GM12878 (cell line): ENCODE data around the gene APCDD1L. TPM values are rescaled to one million over a fixed set of nuclear protein-coding genes. Genes with fewer than 3 reads are reported as not detected.

Experiments used
- ATAC-seq: fragments of 200-7000 bp; cut with Tn5 transposase; 3 replicates; pipeline ENCODE4 v1.9.1; 2020; ENCODE audit warnings: mild to moderate bottlenecking, moderate library complexity
- BruUV-seq: library from RNA; stranded (reverse); fragments of 400-500 nt; replicated peaks from 2 replicates; lab custom pipeline; 2021; lab: Mats Ljungman, UMichigan
- CTCF ChIA-PET: fragments of 300-600 bp; sonication (Branson Sonifier 250); formaldehyde crosslinking; extraction: SDS; loops from one replicate; lab custom pipeline; 2021; ENCODE audit warnings: inconsistent platforms; lab: Yijun Ruan, JAX
- POLR2A ChIA-PET: fragments of 350-600 bp; formaldehyde crosslinking; extraction: SDS; loops from one replicate; lab custom pipeline; 2021; ENCODE audit warnings: inconsistent platforms; lab: Charles Lee
- RAD21 ChIA-PET: fragments of 300-600 bp; sonication (Branson Sonifier 250); formaldehyde crosslinking; loops from one replicate; lab custom pipeline; 2023; ENCODE audit warnings: antibody characterized with exemption; ENCODE audit not compliant: unreplicated experiment; lab: Charles Lee
- SMC1A ChIA-PET: fragments of 300-600 bp; sonication (Branson Sonifier 250); formaldehyde crosslinking; loops from one replicate; lab custom pipeline; 2023; ENCODE audit not compliant: unreplicated experiment, uncharacterized antibody; lab: Charles Lee
- DNase-seq: peaks from one replicate; pipeline ENCODE4 v3.0.0-alpha.2; 2011; ENCODE audit warnings: low read depth, low spot score
- FAIRE-seq: peaks from 3 replicates; lab custom pipeline; 2011; peaks lifted over from hg19 to GRCh38; lab: Jason Lieb, UNC
- H2AFZ ChIP-seq: 2 replicates; pipeline ENCODE4 v1.6.0; 2011; ENCODE audit warnings: low read depth, low read length, control low read depth; ENCODE audit not compliant: control insufficient read depth
- H3K27ac ChIP-seq: 2 replicates; pipeline ENCODE4 v1.5.1; 2011; ENCODE audit warnings: control low read depth; ENCODE audit not compliant: control insufficient read depth, insufficient read depth
- H3K27me3 ChIP-seq, 2 experiments: replicated peaks in 1 of 2; 2 replicates each; pipeline versions ENCODE4 v1.6.0 to v1.6.1; 2011; ENCODE audit warnings: low read length in 1 of 2; ENCODE audit not compliant: control insufficient read depth in 2 of 2, insufficient read depth in 2 of 2
- H3K36me3 ChIP-seq, 2 experiments: 2 replicates each; pipeline ENCODE4 v1.5.1; 2011; ENCODE audit warnings: low read length in 1 of 2; ENCODE audit not compliant: control insufficient read depth in 2 of 2, insufficient read depth in 2 of 2
- H3K4me1 ChIP-seq: 2 replicates; pipeline ENCODE4 v1.6.1; 2011; ENCODE audit warnings: mild to moderate bottlenecking, low read length, moderate library complexity, mixed read lengths; ENCODE audit not compliant: control insufficient read depth, insufficient read depth
- H3K4me2 ChIP-seq: 2 replicates; pipeline ENCODE4 v1.6.0; 2011; ENCODE audit warnings: control low read depth; ENCODE audit not compliant: control insufficient read depth, insufficient read depth
- H3K4me3 ChIP-seq: fragments of 200-600 bp; sonication (generic); 2 replicates; pipeline ENCODE4 v1.5.1; 2016
- H3K79me2 ChIP-seq: 2 replicates; pipeline ENCODE4 v1.6.0; 2011; ENCODE audit warnings: low read length; ENCODE audit not compliant: control insufficient read depth, insufficient read depth
- H3K9ac ChIP-seq: 2 replicates; pipeline ENCODE4 v1.8.0; 2011; ENCODE audit warnings: low read length, control low read depth, mixed read lengths; ENCODE audit not compliant: control insufficient read depth, insufficient read depth
- H3K9me3 ChIP-seq: replicated peaks from 3 replicates; pipeline ENCODE4 v1.5.1; 2011; ENCODE audit warnings: mild to moderate bottlenecking, low read length; ENCODE audit not compliant: control insufficient read depth, insufficient read depth
- H4K20me1 ChIP-seq: 2 replicates; pipeline ENCODE4 v1.6.0; 2011; ENCODE audit not compliant: control insufficient read depth, insufficient read depth
- HDGF ChIP-seq: fragments of 450-650 bp; IDR thresholded peaks from 2 replicates; pipeline ENCODE4 v1.6.1; 2016; ENCODE audit warnings: antibody characterized with exemption
- PAX8 ChIP-seq: fragments of 450-650 bp; IDR thresholded peaks from 2 replicates; pipeline ENCODE4 v1.6.1; 2017; ENCODE audit warnings: mild to moderate bottlenecking, moderate library complexity
- PML ChIP-seq: IDR thresholded peaks from 2 replicates; pipeline ENCODE4 v1.6.1; 2012; ENCODE audit warnings: low read length, inconsistent platforms
- POLR2AphosphoS2 ChIP-seq: IDR thresholded peaks from 2 replicates; pipeline ENCODE4 v1.6.1; 2011; ENCODE audit warnings: low read depth, mild to moderate bottlenecking, low read length, improper control_type of control experiment, moderate library complexity
- RB1 ChIP-seq: fragments of 450-650 bp; formaldehyde crosslinking; IDR thresholded peaks from 2 replicates; pipeline ENCODE4 v1.6.1; 2017; ENCODE audit warnings: mild to moderate bottlenecking, borderline replicate concordance
- SREBF2 ChIP-seq: IDR thresholded peaks from 2 replicates; pipeline ENCODE4 v1.6.1; 2012; ENCODE audit warnings: mild to moderate bottlenecking, low read length
- ZNF207 ChIP-seq: fragments of 450-650 bp; IDR thresholded peaks from 2 replicates; pipeline ENCODE4 v1.6.1; 2014; ENCODE audit warnings: antibody characterized with exemption, mild to moderate bottlenecking, borderline replicate concordance
- ZNF384 ChIP-seq: IDR thresholded peaks from 2 replicates; pipeline ENCODE4 v1.6.1; 2012; ENCODE audit warnings: low read depth, mild to moderate bottlenecking, low read length, improper control_type of control experiment, borderline replicate concordance
- ZSCAN29 ChIP-seq: fragments of 450-650 bp; IDR thresholded peaks from 2 replicates; pipeline ENCODE4 v1.6.1; 2017; ENCODE audit warnings: mild to moderate bottlenecking, moderate library complexity
- WGBS: methylation state at CpG from one replicate; pipeline ENCODE4 v1.1.6; 2016; ENCODE audit warnings: low lambda C conversion rate; ENCODE audit not compliant: insufficient replicate concordance, insufficient coverage; ENCODE audit errors: missing lambda C conversion rate; 5-methylcytosine and 5-hydroxymethylcytosine counted together
- in situ Hi-C: fragments of 300-500 bp; cut with MboI; formaldehyde crosslinking; loops from 9 replicates; pipeline ENCODE4 v1.14.3; 2018; ENCODE audit warnings: mixed read lengths
- intact Hi-C: fragments of 100-400 bp; cut with micrococcal nuclease; formaldehyde crosslinking; loops from one replicate; pipeline ENCODE4 v1.14.2; 2022; ENCODE audit not compliant: unreplicated experiment
- polyA plus RNA-seq, 11 experiments: library from polyadenylated mRNA; depleted of rRNA in 4 of 11; unstranded in 6 of 11; stranded (reverse) in 5 of 11; fragments of >200 nt; fragmentation: Nextera tagmentation in 4 of 11; fragmentation: Illumina TruSeq in 1 of 11; extraction: Ambion mirVana in 4 of 11; extraction: Trizol in 1 of 11; gene quantifications; 1 replicate in 1 of 11; 2 replicates in 10 of 11; pipeline versions ENCODE4 v1.2.1 to v1.2.3, GENCODE V29; 2011 to 2016; ENCODE audit warnings: inconsistent platforms in 2 of 11, missing spikeins in 2 of 11, low read depth in 1 of 11
- total RNA-seq, 4 experiments: library from RNA; depleted of rRNA in 3 of 4; stranded (reverse); fragments of >200 nt in 3 of 4; fragmentation: Illumina TruSeq in 1 of 4; extraction: Trizol in 1 of 4; gene quantifications; 2 replicates each; pipeline versions ENCODE4 v1.2.1 to v1.2.3, GENCODE V29; 2013 to 2021
- TF ChIP-seq, protein P1 (sequence below): IDR thresholded peaks from 2 replicates; pipeline ENCODE4 v1.6.1; 2011; ENCODE audit warnings: low read depth, low read length, improper control_type of control experiment, borderline replicate concordance

The APCDD1L gene
- total and polyA plus RNA-seq, 10 of the 15 experiments (the other 5 are each of a cell fraction or from before 2014, with no cell fraction given) = 0.14 to 0.50 TPM; not detected in 8

DNA sequence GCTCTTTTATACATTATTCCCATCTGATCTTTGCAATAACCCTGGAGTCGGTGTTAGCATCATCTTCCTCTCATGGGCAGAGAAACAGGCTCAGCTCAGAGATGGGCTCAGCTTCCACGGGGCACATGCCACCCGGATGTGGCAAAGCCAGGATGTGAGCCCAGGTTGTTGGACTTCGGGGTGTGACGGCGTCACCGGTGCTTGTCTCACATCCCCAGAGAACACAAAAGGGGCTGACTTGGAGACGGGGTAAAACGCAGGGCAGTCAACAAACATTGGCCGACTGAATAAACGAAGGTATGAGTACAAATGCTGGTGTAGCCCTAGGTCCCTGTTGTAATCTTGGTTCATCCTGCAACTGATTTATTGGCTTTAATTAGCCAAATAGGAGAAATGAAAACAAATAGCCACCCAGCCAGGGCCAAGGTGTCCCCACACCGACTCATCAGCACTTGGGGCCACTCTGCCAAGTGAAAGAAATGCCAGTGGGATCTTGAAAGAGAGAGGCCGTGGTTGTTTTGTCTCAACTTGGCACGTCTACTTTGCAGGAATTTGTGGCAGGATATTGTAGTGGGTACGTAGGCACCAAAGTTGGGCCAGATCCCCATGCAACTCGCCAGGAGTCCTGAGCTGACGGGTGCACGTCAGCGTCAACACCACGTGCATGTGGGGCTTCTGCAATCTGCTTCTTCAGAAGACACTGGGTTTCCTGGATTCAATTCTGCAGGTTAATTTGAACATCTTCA, 42.8 kb downstream of the APCDD1L start:
- ATAC-seq = no peak
- intact Hi-C loops (no loop called here), in situ Hi-C loops (loop anchor here (5.0 to 25.0 kb wide), 3 partner anchors 50 to 165 kb away; no protein-coding TSS in a partner anchor)
- H3K27ac ChIP-seq = no peak overlapping the region
- H3K9me3 ChIP-seq = no peaks in the 10 kb centered on the region
- FAIRE-seq = no peak
- H3K4me3 ChIP-seq = no peak overlapping the region
- no peaks in the 10 kb centered on the region for H3K79me2 ChIP-seq
- H3K4me2 ChIP-seq = no peak overlapping the region
- no peaks in the 10 kb centered on the region for H3K27me3 ChIP-seq
- H4K20me1 ChIP-seq = no peaks in the 10 kb centered on the region
- no peak overlapping the region for H3K9ac ChIP-seq
- RAD21 ChIA-PET = no interaction called here
- CTCF ChIA-PET = no interaction called here
- H3K4me1 ChIP-seq = no peaks in the 10 kb centered on the region
- SMC1A ChIA-PET = interaction anchor here (1.5 kb wide), 1 partner anchor 17 kb away, joined by 3 read pairs; no protein-coding TSS in a partner anchor
- DNase-seq = no peak
- BruUV-seq = no TSS peak
- 76% methylated on average over 20 of the region's 20 CpGs for WGBS
- TF ChIP-seq PAX8 (no peak), HDGF (no peak), POLR2AphosphoS2 (no peak), ZNF207 (no peak)
- POLR2A ChIA-PET = no interaction called here
- no peak overlapping the region for H2AFZ ChIP-seq
- no peaks in the 10 kb centered on the region for H3K36me3 ChIP-seq

DNA sequence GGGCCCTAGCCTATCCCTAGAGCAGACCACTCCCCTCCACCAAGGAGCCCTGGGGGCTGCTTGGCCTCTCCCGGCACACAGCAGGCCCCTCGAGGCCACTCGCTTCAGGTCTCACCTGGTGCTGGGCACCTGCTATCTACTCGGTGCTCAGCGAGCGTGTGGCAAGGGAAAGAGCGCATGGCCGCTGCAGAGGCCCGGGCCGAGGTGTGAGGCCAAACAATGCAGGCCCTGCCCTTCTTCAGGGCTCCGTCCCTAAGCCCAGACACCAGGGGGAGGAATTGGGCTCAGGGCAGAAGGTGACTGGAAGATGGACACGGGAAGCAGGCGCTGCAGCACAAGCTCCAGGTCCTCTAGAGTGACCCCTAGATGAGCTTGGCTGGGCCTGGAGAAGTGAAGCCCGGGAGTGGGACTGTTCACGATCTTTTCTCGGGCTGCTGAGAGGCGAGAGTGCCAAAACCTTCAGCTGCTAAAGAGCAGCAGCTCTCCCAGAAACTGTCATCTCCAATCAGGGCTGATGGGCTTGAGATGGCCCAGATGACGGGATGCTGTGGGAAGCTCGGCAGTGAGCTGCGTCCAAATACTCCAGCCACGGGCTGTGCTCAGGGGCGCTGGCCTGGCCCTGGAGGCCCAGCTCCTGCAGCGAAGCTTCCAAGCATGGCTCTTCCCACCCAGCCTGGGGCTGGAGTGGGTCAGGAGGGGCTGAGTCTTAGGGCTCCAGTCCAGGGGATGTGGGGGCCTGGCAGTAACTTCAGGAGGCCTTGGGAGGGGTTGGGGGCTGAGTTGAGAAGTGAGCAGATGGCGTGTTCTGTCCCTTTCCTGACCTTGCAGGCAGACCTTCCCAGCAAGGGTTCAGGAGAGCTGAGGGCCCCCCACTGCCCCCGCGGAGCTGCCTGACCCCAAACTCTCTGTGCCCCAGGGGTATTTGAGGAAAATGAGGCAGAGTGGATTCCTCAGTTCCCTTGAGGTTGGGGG, 43.7 kb downstream of the APCDD1L start:
- H3K9ac ChIP-seq = no peak overlapping the region
- BruUV-seq = no TSS peak
- no peaks in the 10 kb centered on the region for H3K36me3 ChIP-seq
- no peak overlapping the region for H3K4me2 ChIP-seq
- FAIRE-seq = no peak
- in situ Hi-C loops = loop anchor here (5.0 to 25.0 kb wide), 3 partner anchors 49 to 166 kb away; no protein-coding TSS in a partner anchor
- no peak overlapping the region for H2AFZ ChIP-seq
- H3K4me3 ChIP-seq = no peak overlapping the region
- no peaks in the 10 kb centered on the region for H4K20me1 ChIP-seq
- SMC1A ChIA-PET = no interaction called here
- H3K9me3 ChIP-seq = no peaks in the 10 kb centered on the region
- TF ChIP-seq PML (no peak), PAX8 (no peak), ZSCAN29 (no peak), ZNF384 (no peak), SREBF2 (no peak), RB1 (no peak)
- TF ChIP-seq, protein P1, sequence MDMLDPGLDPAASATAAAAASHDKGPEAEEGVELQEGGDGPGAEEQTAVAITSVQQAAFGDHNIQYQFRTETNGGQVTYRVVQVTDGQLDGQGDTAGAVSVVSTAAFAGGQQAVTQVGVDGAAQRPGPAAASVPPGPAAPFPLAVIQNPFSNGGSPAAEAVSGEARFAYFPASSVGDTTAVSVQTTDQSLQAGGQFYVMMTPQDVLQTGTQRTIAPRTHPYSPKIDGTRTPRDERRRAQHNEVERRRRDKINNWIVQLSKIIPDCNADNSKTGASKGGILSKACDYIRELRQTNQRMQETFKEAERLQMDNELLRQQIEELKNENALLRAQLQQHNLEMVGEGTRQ = no peak
- no peaks in the 10 kb centered on the region for H3K4me1 ChIP-seq
- 63% methylated on average over 26 of the region's 26 CpGs for WGBS
- DNase-seq = no peak
- H3K27me3 ChIP-seq = no peaks in the 10 kb centered on the region
- RAD21 ChIA-PET = no interaction called here
- POLR2A ChIA-PET = no interaction called here
- ATAC-seq = no peak
- intact Hi-C loops = no loop called here
- CTCF ChIA-PET = no interaction called here
- H3K79me2 ChIP-seq = no peaks in the 10 kb centered on the region
- no peak overlapping the region for H3K27ac ChIP-seq
